GM12874 (cell line): ENCODE measurements around the gene TBCK.

ENCODE experiments used
- TF ChIP-seq, protein P1 (sequence below): IDR thresholded peaks from 2 replicates; pipeline ENCODE4 v1.5.1; 2011; ENCODE audit warnings: low read depth, mild to moderate bottlenecking, control low read depth, low read length, moderate library complexity; ENCODE audit not compliant: insufficient read depth

The TBCK gene

DNA sequence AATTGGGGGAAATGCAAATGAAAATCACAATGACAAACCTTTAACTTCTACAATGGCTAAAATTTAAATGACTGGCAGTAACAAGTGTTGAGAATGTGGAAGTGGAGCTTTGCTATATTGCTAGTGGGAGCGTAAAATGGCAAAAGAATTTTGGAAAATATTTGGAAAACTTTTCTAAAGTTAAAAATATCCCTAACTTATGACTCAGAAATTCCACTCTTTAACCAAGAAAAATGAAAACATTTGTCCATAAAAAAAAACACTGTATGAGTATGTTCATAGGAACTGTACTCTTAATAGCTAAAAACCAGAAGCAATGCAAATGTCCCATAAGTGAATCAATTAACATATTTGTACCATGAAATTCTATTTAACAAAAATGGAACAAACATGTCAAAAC lies 3.6 kb downstream of the TBCK start:
- TF ChIP-seq, protein P1, sequence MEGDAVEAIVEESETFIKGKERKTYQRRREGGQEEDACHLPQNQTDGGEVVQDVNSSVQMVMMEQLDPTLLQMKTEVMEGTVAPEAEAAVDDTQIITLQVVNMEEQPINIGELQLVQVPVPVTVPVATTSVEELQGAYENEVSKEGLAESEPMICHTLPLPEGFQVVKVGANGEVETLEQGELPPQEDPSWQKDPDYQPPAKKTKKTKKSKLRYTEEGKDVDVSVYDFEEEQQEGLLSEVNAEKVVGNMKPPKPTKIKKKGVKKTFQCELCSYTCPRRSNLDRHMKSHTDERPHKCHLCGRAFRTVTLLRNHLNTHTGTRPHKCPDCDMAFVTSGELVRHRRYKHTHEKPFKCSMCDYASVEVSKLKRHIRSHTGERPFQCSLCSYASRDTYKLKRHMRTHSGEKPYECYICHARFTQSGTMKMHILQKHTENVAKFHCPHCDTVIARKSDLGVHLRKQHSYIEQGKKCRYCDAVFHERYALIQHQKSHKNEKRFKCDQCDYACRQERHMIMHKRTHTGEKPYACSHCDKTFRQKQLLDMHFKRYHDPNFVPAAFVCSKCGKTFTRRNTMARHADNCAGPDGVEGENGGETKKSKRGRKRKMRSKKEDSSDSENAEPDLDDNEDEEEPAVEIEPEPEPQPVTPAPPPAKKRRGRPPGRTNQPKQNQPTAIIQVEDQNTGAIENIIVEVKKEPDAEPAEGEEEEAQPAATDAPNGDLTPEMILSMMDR, result no peak

DNA sequence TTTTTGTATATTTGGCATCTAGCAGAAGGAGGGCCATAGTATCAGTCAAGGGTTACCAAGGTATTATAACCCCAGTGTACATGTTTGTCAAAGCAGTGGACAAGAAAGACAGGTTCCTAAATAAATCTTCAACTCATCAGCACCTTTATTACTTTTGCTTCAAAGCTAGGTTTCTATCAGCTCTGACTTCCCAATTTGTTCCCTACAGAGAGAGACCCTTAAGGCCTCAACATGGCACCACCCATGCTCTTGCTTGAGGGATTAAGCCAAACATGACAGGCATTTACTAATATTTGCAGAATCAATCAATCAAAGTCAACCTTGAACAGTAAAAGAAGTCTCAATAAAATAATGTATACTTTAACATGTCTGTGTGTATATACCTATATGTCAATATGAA lies 9.4 kb downstream of the TBCK start:
- TF ChIP-seq, protein P1, result no peak

DNA sequence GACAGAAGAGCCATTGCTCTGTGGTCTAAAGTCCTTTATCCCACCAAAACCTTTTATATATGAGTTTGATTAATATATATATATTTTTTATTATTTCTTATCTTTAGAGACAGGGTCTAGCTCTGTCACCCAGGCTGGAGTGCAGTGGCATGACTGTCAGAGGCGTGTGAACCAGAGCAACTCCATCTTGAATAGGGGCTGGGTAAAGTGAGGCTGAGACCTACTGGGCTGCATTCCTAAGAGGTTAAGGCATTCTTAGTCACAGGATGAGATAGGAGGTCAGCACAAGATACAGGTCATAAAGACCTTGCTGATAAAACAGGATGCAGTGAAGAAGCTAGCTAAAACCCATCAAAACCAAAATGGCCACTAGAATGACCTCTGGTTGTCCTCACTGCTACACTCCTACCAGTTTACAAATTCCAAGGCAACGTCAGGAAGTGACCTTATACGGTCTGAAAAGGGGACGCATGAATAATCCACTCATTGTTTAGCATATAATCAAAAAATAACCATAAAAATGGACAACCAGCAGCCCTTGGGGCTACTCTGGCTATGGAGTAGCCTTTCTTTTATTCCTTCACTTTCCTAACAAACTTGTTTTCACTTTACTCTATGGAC lies 10.5 kb downstream of the TBCK start:
- TF ChIP-seq, protein P1, result no peak

DNA sequence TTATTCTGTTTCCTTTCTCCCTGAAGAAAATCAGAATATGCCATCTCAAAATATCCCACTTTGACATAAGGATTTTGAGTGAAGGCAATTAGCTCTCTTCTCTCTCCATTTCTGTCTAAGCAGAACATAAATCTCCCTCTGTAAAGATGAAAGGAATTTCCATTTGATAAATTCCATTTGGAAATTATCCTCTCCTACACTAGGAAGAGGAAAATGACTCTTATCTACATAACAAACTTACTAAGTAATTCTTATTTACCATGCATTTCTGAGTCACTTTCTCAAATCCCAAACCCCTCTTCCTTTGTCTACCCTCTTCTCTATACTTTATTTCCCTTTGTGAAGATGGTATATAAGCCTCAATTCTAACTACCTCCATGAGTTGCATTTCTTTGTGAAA lies 11.4 kb downstream of the TBCK start:
- TF ChIP-seq, protein P1, result no peak

DNA sequence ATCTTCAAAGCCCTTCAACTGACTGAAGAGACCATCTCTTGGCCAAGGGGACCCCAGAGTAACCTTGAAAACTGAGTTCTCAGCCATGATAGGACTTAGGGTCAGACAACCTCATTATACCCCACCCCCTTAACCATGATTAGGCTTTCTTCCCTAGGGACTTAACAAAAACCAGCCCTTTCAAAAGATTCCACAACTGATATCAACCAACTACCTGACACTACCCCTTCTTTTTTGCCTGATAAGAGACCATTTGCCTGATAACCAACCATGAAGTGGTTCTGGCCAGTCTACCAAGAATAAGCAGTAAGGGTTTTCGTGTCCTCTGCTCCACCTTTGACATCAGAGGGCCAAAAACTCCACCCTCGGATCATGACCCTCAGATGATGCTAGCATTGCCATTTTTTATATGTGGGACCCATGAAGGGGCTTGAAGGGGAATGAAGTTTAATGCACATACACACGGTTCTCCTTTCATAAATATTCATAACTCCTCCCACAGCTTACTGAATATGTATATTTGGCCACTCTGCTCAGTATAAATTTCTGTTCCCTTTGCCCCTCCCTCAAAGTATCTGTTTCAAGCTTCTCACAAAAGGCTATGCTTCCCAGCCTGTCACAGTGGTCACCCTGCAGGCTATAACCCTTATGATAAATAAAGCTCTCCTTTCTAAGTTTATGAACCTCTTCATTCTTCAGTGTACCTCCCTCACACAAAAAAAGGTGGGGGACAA lies 12.3 kb downstream of the TBCK start:
- TF ChIP-seq, protein P1, result no peak

DNA sequence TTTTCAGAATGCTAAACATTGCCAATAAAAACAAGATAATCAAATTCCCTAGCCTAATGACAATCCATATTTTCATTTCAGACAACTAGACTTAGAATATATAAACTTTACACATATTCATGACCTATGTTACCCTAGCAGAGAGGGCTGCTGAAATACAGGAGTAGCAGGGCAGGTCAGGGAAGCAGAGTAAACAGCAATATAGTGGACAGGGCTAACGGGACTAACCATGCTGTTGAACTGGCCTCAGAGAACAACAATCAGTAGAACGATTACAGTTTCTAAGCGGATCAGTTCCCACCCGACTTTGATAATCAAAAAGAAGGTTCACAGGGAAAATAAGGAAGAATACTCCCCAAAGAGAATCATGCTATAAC lies 14.0 kb downstream of the TBCK start:
- TF ChIP-seq, protein P1, result no peak

DNA sequence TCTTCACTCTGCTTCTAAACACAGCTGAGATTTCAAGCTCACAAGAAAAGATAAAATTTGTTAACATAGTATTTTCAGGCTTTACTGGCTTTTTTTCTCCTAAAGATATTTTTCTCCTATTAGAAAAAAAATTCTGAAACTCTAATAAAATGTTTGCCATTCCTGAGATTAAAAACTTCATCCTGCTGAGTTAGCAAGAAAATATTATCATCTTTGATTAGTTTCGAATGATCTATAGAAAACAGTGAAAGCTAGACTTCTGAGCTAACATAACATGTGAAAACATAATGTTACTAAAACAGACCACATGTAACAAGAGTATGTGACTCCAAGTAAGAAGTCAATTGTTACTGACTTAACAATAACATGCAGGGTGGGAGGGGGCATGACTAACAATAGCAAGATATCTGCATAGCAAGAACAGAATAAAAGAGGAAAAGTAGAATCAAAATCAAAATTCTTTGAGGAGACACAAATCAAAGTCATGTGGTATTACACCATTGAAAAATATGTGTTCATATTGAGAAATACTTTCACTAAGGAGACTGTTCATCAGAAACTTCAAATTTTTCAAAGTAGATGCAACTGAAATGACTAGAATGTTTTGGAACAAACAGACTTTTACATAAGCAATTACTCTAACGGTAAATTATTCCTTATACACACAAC lies 14.5 kb downstream of the TBCK start:
- TF ChIP-seq, protein P1, result no peak
